Fibroblast of pulmonary artery (primary cell): Measurements from ENCODE around the gene LAMB2.

ENCODE experiments used
- DNase-seq: peaks from one replicate; pipeline ENCODE4 v3.0.0-alpha.2; 2010; ENCODE audit warnings: low read depth
- H3K4me3 ChIP-seq: replicated peaks from 2 replicates; pipeline ENCODE4 v1.5.1; 2011; ENCODE audit warnings: low read depth, mild to moderate bottlenecking, control low read depth, low read length, moderate library complexity
- CTCF ChIP-seq: IDR thresholded peaks from 2 replicates; pipeline ENCODE4 v1.5.1; 2011; ENCODE audit warnings: mild to moderate bottlenecking, control low read depth, low read length, inconsistent platforms; ENCODE audit errors: missing control alignments

The LAMB2 gene

GRCh38 chr3:49161808-49162530, 29.1 kb upstream of the LAMB2 start:
- no peak for DNase-seq
- no peak overlapping the region for H3K4me3 ChIP-seq
- TF ChIP-seq CTCF, result no peak

GRCh38 chr3:49161197-49161596, 28.3 kb upstream of the LAMB2 start:
- TF ChIP-seq CTCF, result no peak
- DNase-seq, result no peak
- no peak overlapping the region for H3K4me3 ChIP-seq

GRCh38 chr3:49158792-49159191, 25.9 kb upstream of the LAMB2 start:
- no peak overlapping the region for H3K4me3 ChIP-seq
- no peak for DNase-seq
- TF ChIP-seq CTCF, result no peak

- H3K4me3 ChIP-seq, result no peak overlapping the region
- no peak for DNase-seq
- peak; percentile 32 for TF ChIP-seq CTCF
Observed at GRCh38 chr3:49158103-49158709, 25.4 kb upstream of the LAMB2 start.

GRCh38 chr3:49157289-49157688, 24.4 kb upstream of the LAMB2 start:
- no peak overlapping the region for H3K4me3 ChIP-seq
- no peak for TF ChIP-seq CTCF
- DNase-seq, result no peak

- no peak for DNase-seq
- TF ChIP-seq CTCF, result no peak
- H3K4me3 ChIP-seq, result no peak overlapping the region
Observed at GRCh38 chr3:49153349-49153912, 20.6 kb upstream of the LAMB2 start.
